ENCODE results near the gene ACVR1B.

The ACVR1B gene

GRCh38 chr12:52026263-52026662, 74.8 kb downstream of the ACVR1B start:
- DNase-seq, result no peak

GRCh38 chr12:52027085-52027843, 75.8 kb downstream of the ACVR1B start:
- DNase-seq, result no peak

GRCh38 chr12:52029685-52030084, 78.2 kb downstream of the ACVR1B start:
- DNase-seq, result no peak

- no peak for DNase-seq
Observed at GRCh38 chr12:52032446-52032803, 80.9 kb downstream of the ACVR1B start.

- DNase-seq, result peak; percentile 87
Observed at GRCh38 chr12:52032804-52033445, 81.4 kb downstream of the ACVR1B start.

GRCh38 chr12:52033446-52034140, 82.1 kb downstream of the ACVR1B start:
- no peak for DNase-seq

- no peak for DNase-seq
Observed at GRCh38 chr12:52035190-52035589, 83.7 kb downstream of the ACVR1B start.

GRCh38 chr12:52035926-52036325, 84.4 kb downstream of the ACVR1B start:
- no peak for DNase-seq

GRCh38 chr12:52036587-52037171, 85.2 kb downstream of the ACVR1B start:
- DNase-seq, result no peak

GRCh38 chr12:52037248-52037861, 85.9 kb downstream of the ACVR1B start:
- no peak for DNase-seq

- no peak for DNase-seq
Observed at GRCh38 chr12:52038447-52038846, 86.9 kb downstream of the ACVR1B start.

GRCh38 chr12:52041035-52041434, 89.5 kb downstream of the ACVR1B start:
- no peak for DNase-seq

- DNase-seq, result no peak
Observed at GRCh38 chr12:52041695-52042123, 90.2 kb downstream of the ACVR1B start.

GRCh38 chr12:52042706-52043385, 91.3 kb downstream of the ACVR1B start:
- no peak for DNase-seq

GRCh38 chr12:52043386-52044212, 92.1 kb downstream of the ACVR1B start:
- no peak for DNase-seq

- DNase-seq, result no peak
Observed at GRCh38 chr12:52044292-52044983, 92.9 kb downstream of the ACVR1B start.

- no peak for DNase-seq
Observed at GRCh38 chr12:52045794-52046199, 94.3 kb downstream of the ACVR1B start.

All from NCI-H1694 (cell line).